ENCODE measurements around the gene DUSP2.

The DUSP2 gene

DNA sequence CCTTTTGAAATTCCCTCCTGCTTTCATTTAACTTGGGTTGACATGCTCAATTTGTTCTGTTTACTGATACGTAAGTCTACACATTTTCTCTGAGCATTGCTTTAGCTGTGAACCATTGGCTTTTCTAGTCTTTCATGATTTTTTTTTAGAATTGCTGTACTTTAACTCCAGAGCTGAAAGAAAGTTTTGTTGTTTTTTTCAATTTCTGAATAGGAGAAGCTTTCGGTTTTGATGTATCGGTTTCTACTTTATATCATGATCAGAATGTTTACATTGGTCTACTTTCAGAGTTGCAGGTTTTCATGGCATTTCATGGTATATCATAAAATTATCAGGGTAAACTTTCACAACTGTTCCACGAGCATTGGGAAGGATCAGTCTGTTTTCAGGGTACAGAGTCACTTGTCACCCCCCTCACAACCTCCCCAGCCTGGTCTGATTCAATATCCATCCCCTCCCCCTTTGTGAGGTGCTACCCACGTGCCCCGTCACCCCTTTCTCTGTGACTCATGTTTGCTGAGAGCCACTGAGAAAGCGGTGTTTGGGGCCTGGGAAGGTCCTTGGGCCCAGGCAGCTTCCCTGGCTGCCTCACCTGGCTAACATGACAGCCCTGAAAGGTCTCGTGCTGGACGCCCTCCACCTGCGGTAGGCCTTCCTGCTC, 14.0 kb downstream of the DUSP2 start:
- DNase-seq = peak; percentile 49

- DNase-seq = no peak
Measured at GRCh38 chr2:96130483-96130882, 14.8 kb downstream of the DUSP2 start.

- DNase-seq = no peak
Measured at GRCh38 chr2:96129528-96130120, 15.6 kb downstream of the DUSP2 start.

GRCh38 chr2:96128456-96128855, 16.8 kb downstream of the DUSP2 start:
- DNase-seq = no peak

DNA sequence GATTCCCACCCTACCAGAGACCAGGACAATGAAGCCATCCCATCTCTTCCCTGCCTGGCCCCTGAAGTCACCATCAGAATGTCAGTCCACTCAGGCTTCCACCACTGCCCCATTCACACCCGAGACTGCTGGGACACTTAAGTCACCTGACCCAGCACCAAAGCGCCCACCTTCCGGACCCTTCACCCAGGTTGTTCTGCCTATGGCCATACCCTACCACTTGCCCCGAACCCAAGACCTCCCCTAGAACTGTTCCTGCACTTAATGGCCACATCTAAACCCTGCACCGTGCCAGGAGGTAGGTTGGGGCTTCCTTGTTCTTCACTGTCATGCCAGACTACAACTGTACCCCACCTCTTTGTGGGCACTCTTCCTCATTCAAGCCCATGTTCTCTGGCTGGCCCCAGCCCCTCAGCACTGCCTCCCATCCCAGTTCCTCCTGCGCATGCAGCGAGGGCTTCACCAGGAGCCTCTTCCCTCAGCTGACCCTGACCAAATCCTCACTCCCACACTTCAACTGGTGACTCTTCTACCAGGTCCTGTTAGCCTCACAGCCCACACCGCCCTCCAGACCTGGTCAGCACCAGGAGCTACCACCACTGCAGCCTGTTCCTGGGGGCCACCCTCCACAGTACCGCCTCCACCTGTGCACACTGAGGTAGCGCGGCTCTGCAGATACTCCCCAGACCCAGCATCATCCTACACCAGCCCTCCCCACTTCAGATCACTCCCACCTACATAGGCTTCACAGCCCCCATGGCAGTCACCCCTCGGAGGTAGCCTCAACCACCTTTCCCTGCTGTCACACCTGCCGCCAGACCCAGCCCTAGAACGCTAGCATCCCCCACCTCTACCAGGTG, 20.6 kb downstream of the DUSP2 start:
- no peak for DNase-seq

DNA sequence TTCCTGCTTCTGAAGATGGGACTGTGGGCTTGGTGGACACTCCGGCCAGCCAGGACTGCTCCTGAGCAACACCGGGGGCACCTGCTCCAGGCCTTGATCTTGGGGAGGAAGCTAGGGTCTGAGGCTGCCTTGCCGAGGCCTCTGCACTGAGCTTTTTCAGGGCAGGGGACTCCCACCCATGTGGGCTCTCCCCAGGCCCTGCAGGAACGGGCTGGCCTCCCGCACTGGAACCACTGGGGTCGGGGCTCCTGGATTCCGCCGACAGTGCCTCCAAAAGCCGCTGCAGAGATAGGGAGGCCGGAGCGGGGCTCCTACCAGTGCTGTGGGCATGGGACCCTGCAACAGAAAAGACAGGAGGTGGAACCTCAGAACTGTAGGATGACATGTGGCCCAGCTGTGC, 21.3 kb downstream of the DUSP2 start:
- no peak for DNase-seq

DNA sequence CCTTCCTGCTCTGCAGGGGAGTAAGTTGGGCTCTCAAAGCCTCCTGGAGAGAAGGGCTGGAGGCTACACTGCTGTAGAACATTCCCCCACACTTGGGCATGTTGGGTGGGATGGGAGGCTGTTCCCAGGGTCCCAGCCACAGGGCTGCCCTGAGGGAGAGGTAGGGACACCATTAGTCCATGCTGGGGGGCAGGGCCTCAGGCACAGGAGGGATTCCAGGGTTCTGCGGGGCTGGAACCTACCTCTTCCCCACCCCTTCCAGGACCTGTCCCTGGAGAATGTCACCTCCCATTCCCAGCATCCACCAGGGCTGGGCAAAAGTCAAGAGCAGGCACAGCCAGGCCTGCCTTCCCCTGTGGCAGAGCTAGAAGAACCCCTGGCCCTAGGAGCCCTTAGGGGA, 21.9 kb downstream of the DUSP2 start:
- no peak for DNase-seq

GRCh38 chr2:96122391-96122790, 22.8 kb downstream of the DUSP2 start:
- DNase-seq = no peak

DNA sequence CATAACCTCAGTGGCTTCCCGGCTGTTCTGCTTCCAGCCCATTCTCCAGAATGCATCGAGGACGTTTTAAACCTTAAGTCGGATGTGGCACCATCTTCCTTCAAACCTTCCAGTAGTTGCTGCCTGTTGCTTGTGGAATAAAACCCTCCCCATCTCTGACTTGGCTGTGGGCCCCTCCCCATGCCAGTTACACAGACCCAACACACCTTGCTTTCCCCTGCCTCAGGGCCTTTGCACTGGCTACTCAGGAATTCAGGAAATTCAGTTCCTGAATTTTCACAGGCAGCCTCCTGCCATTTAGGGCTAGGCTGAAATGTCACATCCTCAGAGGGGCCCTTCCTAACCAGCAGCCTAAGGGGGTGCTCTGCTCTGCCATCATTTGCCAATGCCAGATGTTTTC, 23.8 kb downstream of the DUSP2 start:
- no peak for DNase-seq

GRCh38 chr2:96120991-96121390, 24.2 kb downstream of the DUSP2 start:
- DNase-seq = no peak

- no peak for DNase-seq
Measured at GRCh38 chr2:96120091-96120720, 25.0 kb downstream of the DUSP2 start.

DNA sequence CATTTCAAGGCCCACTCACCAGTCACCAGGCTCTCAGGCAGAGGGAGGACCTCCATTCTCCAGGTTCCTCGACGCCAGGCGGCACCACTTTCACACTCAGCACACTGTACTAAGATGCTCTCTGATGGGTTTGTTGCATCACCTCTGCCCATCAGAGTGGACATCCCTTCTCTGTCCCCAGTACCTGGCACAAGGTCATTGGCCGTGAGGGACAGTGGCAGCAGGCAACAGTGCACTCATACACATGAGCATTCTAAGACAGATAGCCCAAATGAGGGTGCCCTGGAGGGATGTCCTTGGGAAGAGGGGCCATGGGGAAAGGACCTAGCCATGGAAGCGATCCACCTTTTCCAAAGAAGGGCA, 25.9 kb downstream of the DUSP2 start:
- no peak for DNase-seq

- no peak for DNase-seq
Measured at GRCh38 chr2:96118698-96119388, 26.4 kb downstream of the DUSP2 start.

GRCh38 chr2:96117701-96118588, 27.3 kb downstream of the DUSP2 start:
- no peak for DNase-seq

DNA sequence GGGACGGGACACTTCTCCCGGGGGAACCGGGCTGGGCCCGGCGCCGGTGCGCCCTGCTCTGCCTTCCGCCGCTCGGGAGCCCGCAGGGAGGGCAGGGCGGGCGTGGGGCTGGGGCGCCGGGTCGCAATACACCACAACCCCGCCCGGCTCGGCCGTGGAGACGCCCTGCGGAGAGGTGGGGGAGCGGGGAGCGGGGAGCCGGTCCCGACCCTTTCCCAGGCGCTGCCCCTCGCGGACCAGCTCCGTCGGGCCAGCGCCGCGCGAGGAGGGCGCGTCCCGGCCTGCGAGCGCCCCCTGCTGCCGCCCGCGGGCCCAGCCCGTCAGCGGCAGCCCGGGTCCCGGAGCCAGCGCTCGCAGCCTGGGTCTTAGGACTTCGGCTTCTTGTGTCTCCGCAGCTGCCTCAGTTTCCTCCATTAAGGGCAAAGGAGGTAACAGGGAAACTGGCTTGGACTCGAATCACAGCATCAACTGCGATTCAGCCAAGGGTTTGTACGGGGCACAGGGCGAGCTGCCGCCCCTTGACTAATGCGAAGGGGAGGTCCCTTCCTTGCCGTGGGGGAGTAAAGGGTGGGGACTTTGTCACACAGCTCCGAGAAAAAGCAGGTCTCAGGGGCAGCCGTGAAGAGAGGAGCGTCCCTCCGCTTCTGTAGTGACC, 28.2 kb downstream of the DUSP2 start:
- peak; percentile 44 for DNase-seq

DNA sequence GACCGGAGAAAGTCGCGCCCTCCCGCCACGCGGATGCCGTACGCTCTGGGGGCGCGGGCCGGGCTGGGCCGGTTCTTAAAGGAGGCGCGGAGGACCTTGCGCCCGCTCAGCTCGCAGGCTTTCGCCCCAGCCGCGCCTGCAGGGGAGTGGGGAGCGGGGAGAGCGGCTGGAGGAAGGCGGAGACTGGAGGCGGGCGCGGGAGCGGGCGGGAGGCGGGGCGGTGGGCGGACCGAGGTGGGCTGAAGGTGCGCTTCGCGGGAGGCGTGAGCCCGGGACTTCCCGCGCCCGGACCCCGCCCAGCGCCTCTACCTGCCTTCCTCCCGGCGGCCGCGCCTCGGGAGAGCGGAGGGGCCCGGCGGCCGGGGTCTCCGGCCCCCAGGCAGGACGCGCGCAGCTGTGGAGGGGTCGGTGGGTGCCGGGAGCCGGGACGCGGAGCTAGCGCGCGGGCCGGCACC, 28.8 kb downstream of the DUSP2 start, which contains the start of gene ADRA2B:
Gene ADRA2B (minus strand): TSS at position 148 of the 455 bp plus-strand sequence. CDS start 422 bp downstream, outside the sequence.
- peak; percentile 67 for DNase-seq

DNA sequence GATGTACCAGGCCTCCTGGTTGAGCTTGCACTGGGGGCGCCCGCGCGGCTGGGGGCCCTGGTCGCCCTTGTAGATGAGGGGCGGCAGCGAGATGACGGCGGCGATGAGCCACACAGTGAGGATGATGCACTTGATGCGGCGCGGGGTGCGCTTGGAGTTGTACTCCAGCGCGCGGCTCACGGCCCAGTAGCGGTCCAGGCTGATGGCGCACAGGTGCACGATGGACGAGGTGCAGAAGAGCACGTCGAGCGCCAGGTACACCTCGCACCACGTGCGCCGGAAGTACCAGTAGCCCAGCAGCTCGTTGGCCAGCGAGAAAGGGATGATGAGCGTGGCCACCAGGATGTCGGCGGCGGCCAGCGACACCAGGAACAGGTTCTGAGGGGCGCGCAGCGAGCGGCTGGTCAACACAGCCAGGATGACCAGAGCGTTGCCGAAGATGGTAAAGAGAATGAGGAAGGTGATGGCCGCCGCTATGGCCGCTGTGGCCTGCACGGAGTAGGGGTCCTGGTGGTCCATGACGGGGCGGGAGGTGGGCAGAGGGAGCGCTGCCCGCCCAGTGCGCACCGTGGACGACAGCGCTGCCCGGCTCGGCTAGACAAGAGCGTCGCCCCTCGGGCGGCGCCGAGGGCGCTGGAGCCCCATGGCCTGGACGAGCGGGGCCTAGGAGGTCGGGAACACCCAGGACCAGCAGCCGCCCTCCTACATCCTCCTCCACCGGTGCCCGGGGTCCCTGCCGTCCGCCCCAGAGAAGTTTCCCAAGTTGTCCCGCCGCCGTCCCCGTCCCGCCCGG, 29.4 kb downstream of the DUSP2 start:
- no peak for DNase-seq

DNA sequence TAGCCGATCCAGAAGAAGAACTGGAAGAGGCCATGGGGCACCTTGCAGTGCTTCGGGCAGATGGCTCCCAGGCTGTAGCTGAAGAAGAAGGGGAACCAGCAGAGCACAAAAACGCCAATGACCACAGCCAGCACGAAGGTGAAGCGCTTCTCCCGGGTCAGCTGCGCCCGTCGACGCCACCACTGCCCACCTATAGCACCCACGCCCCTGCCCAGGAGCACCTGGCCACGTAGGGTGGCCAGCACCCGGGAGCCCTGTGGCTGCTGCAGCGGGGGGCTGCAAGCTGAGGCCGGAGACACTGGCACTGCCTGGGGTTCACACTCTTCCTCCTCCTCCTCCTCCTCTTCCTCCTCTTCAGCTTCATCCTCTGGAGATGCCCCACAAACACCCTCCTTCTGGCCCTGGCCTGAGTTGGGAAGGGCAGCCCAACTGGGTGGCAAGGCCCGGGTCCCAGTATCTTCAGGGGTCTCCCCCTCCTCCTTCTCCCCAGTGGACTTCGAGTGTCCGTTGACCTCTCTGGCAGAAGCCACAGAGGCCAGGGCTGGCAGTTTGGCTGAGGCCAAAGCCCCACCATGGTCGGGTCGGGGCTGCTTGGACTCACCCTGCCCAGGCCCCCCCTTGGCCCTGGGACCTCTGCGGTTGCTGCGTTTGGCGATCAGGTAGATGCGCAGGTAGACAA, 30.2 kb downstream of the DUSP2 start:
- DNase-seq = no peak

- DNase-seq = no peak
Measured at GRCh38 chr2:96114546-96114902, 30.7 kb downstream of the DUSP2 start.

DNA sequence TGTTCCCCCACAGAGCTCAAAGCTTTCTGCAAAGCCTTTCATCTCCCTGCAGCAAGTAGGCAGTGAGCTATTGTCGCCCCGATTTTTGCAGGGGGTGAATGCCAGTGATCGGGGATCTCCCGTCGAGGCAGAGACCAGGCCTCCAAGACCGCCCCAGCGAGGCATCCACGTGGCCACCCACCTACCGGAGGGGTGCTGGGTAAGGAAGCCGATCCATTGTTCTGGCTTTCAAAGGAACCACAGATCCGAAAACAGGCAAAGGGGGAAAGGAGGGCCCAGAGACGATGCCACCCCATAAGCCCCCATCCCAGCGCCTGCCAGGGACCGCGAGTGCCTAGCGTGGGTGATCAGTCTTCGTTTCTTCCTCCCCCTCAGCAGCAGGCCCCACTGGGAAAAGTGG, 31.3 kb downstream of the DUSP2 start:
- no peak for DNase-seq

Measured in stimulated activated CD4-positive, alpha-beta T cell treated with anti-CD3 and anti-CD28 coated beads, Interleukin-1b, Interleukin-23, amount 100 ng/mL, for 48 hours (primary cell).